Body of pancreas (tissue), 4 donors: ENCODE measurements around the gene ADCY2. TPM values are rescaled to one million over a fixed set of nuclear protein-coding genes. Genes with fewer than 3 reads are reported as not detected.

Source experiments
- ATAC-seq: fragments of 150-250 bp; one replicate; pipeline ENCODE4 v1.9.1; 2016
- DNase-seq, 4 donors: peaks; one replicate each; pipeline ENCODE4 v3.0.0-alpha.2; 2019
- H3K27ac ChIP-seq, 4 donors: fragments of 200-600 bp; sonication (generic); 1 replicate in 3 of 4; 2 replicates in 1 of 4; pipeline versions ENCODE4 v1.5.1 to v1.6.1; 2016 to 2019; ENCODE audit warnings: mild to moderate bottlenecking in 1 of 4, mixed read lengths in 1 of 4, moderate library complexity in 1 of 4
- H3K27me3 ChIP-seq, 2 donors: fragments of 200-600 bp; sonication (generic); one replicate each; pipeline ENCODE4 v1.6.0; 2016; ENCODE audit warnings: mild to moderate bottlenecking in 1 of 2
- H3K36me3 ChIP-seq, 2 donors: fragments of 200-600 bp; sonication (generic); replicated peaks in 1 of 2; 2 replicates each; pipeline ENCODE4 v1.5.1; 2016; ENCODE audit warnings: low read depth in 2 of 2; ENCODE audit not compliant: insufficient read depth in 1 of 2
- H3K4me1 ChIP-seq: fragments of 200-600 bp; sonication (generic); one replicate; pipeline ENCODE4 v1.6.0; 2016
- H3K4me3 ChIP-seq, 2 donors: fragments of 200-600 bp; sonication (generic); 1 replicate in 1 of 2; 2 replicates in 1 of 2; pipeline ENCODE4 v1.5.1; 2016 to 2019
- H3K9me3 ChIP-seq, 3 donors: fragments of 200-600 bp; sonication (generic); 1 replicate in 2 of 3; 2 replicates in 1 of 3; pipeline ENCODE4 v1.5.1; 2016
- POLR2A ChIP-seq, 3 donors: fragments of 450-650 bp; IDR thresholded peaks; one replicate each; pipeline ENCODE4 v1.6.1; 2016; ENCODE audit warnings: antibody characterized with exemption in 3 of 3, mild to moderate bottlenecking in 2 of 3
- WGBS, 2 donors: methylation state at CpG; one replicate each; pipeline ENCODE4 v1.1.5; 2017; 5-methylcytosine and 5-hydroxymethylcytosine counted together
- intact Hi-C: fragments of 100-400 bp; cut with DNase I; formaldehyde crosslinking; loops from one replicate; pipeline ENCODE4 v1.15.1; 2023
- total RNA-seq, 2 donors: library from RNA; depleted of rRNA; stranded (reverse); fragments of >200 nt; gene quantifications; one replicate each; pipeline ENCODE4 v1.1.0, GENCODE V29; 2016
- TF ChIP-seq, protein P1 (sequence below), 7 experiments: fragments of 450-650 bp in 4 of 7; fragments of 200-600 bp in 3 of 7; sonication (generic) in 3 of 7; IDR thresholded peaks; one replicate each; pipeline ENCODE4 v1.5.1; 2016 to 2019; ENCODE audit warnings: antibody characterized with exemption in 7 of 7

ADCY2 gene
- total RNA-seq, 2 donors from 2014 or later, result 0.52 to 4.6 TPM

DNA sequence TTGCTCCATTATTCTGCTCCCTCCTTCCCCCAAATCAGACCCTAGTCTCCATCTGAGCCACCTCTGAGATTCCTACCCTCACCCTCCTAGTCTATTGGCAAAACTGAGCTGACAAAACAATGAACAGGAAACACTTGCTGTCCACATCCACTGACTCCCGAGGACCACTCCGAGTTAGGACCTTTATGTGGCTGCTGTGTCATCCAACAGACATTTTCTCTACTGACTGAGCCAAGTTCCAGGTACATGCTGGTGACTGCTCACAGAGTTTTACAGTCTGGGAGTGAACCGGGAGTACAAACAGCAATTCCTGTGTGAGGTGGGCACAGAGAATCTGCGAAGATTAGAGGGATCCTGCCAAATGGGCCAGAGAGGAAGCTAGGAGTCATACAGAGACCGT, 415.8 kb downstream of the ADCY2 start:
- no peaks in the 10 kb centered on the region for H3K9me3 ChIP-seq
- no peak for TF ChIP-seq POLR2A (IDR thresholded peaks at IDR 0.05)
- TF ChIP-seq, protein P1, sequence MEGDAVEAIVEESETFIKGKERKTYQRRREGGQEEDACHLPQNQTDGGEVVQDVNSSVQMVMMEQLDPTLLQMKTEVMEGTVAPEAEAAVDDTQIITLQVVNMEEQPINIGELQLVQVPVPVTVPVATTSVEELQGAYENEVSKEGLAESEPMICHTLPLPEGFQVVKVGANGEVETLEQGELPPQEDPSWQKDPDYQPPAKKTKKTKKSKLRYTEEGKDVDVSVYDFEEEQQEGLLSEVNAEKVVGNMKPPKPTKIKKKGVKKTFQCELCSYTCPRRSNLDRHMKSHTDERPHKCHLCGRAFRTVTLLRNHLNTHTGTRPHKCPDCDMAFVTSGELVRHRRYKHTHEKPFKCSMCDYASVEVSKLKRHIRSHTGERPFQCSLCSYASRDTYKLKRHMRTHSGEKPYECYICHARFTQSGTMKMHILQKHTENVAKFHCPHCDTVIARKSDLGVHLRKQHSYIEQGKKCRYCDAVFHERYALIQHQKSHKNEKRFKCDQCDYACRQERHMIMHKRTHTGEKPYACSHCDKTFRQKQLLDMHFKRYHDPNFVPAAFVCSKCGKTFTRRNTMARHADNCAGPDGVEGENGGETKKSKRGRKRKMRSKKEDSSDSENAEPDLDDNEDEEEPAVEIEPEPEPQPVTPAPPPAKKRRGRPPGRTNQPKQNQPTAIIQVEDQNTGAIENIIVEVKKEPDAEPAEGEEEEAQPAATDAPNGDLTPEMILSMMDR (IDR thresholded peaks at IDR 0.05), result no peak
- no peaks in the 10 kb centered on the region for H3K36me3 ChIP-seq
- no peak overlapping the region for H3K4me3 ChIP-seq
- ATAC-seq, result no peak
- no peak overlapping the region for H3K27ac ChIP-seq
- no peak for DNase-seq
- H3K4me1 ChIP-seq, result no peaks in the 10 kb centered on the region
- no peaks in the 10 kb centered on the region for H3K27me3 ChIP-seq
- intact Hi-C loops, result no loop called here
- 62 to 88% methylated on average over 5 of the region's 5 CpGs for WGBS, 2 donors

DNA sequence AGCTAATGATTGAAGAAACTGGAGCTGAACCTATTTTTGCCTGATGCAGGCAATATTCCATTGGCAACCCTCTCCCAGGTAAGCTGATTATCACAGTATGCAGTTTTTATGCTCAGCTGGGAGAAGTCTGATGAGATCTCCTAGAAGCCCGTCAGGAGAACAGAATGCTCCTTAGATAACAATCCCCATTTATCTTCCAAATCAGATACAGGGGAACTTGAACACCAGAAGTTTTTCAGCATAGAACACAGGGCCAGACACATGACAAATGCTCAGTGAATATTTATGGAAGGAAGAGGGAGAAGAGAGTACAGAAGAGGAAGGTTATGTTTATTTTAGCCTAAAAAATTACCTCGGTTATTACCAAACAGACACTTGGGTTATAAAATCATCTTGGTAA, 417.1 kb downstream of the ADCY2 start:
- no peaks in the 10 kb centered on the region for H3K4me1 ChIP-seq
- ATAC-seq (no peak), DNase-seq (no peak)
- TF ChIP-seq, protein P1 (IDR thresholded peaks at IDR 0.05), result no peak
- TF ChIP-seq POLR2A (IDR thresholded peaks at IDR 0.05), result no peak
- no peaks in the 10 kb centered on the region for H3K9me3 ChIP-seq
- no peak overlapping the region for H3K4me3 ChIP-seq
- no peaks in the 10 kb centered on the region for H3K36me3 ChIP-seq
- WGBS, 2 donors, result 56 to 62% methylated on average over 2 of the region's 2 CpGs
- intact Hi-C loops, result no loop called here
- H3K27me3 ChIP-seq, result no peaks in the 10 kb centered on the region
- H3K27ac ChIP-seq, result no peak overlapping the region

GRCh38 chr5:7813576-7813975, 417.6 kb downstream of the ADCY2 start:
- no peak for DNase-seq
- no peak for ATAC-seq
- Histone ChIP-seq H3K36me3 (no peaks in the 10 kb centered on the region), H3K27me3 (no peaks in the 10 kb centered on the region), H3K4me3 (no peak overlapping the region), H3K27ac (no peak overlapping the region), H3K9me3 (no peaks in the 10 kb centered on the region), H3K4me1 (no peaks in the 10 kb centered on the region)
- WGBS, 2 donors, result 83 to 91% methylated on average over 3 of the region's 3 CpGs
- TF ChIP-seq POLR2A (IDR thresholded peaks at IDR 0.05), result no peak
- TF ChIP-seq, protein P1 (IDR thresholded peaks at IDR 0.05), result no peak
- intact Hi-C loops, result no loop called here

DNA sequence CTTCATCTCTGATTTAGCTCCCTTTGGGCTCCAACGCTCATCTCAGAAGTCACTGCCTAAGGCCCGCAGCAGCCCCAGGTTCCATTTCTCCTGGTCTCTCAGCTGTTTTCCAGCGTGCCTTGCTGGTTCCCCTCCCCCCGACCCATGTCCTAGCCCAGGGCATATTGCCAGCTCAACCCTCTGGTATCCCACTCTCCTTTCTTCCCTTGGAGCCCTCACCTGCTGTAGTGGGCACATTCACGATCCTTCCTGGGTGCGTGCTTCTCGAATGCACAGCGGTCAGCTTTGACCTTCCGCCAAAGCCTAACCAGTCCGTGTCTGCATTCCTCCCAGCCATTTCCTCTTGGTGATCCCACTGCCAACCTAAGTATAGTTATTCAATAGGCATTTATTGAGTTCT, 418.9 kb downstream of the ADCY2 start:
- Histone ChIP-seq H3K4me3 (no peak overlapping the region), H3K27ac (no peak overlapping the region), H3K4me1 (no peaks in the 10 kb centered on the region), H3K36me3 (no peaks in the 10 kb centered on the region), H3K9me3 (no peaks in the 10 kb centered on the region), H3K27me3 (no peaks in the 10 kb centered on the region)
- WGBS, 2 donors, result 84 to 88% methylated on average over 10 of the region's 10 CpGs
- intact Hi-C loops, result no loop called here
- no peak for ATAC-seq
- no peak for DNase-seq
- TF ChIP-seq POLR2A (IDR thresholded peaks at IDR 0.05), result no peak
- TF ChIP-seq, protein P1 (IDR thresholded peaks at IDR 0.05), result no peak

GRCh38 chr5:7815892-7816534, 420.1 kb downstream of the ADCY2 start:
- H3K9me3 ChIP-seq, result no peaks in the 10 kb centered on the region
- H3K27me3 ChIP-seq, result no peaks in the 10 kb centered on the region
- TF ChIP-seq POLR2A (IDR thresholded peaks at IDR 0.05), result no peak
- TF ChIP-seq, protein P1 (IDR thresholded peaks at IDR 0.05), result peak; percentile 81 to 92 (median 84)
- H3K27ac ChIP-seq, result no peak overlapping the region
- intact Hi-C loops, result no loop called here
- 16% methylated on average over 11 to 12 of the region's 12 CpGs for WGBS, 2 donors
- H3K4me3 ChIP-seq, result no peak overlapping the region
- DNase-seq (peak; percentile 82 to 87 (median 84)), ATAC-seq (peak; percentile 90)
- H3K4me1 ChIP-seq, result no peaks in the 10 kb centered on the region
- H3K36me3 ChIP-seq, result no peaks in the 10 kb centered on the region
